ENCODE data around the gene POLD1. TPM values are rescaled to one million over a fixed set of nuclear protein-coding genes. Genes with fewer than 3 reads are reported as not detected.

Gene POLD1
- total RNA-seq, 2 experiments from 2014 or later: 163 to 181 TPM

GRCh38 chr19:50398675-50399367, 14.7 kb downstream of the POLD1 start:
- Mint-ChIP-seq H3K4me3 (no peak overlapping the region), H3K27me3 (ENCODE audit: low read depth) (no peaks in the 10 kb centered on the region), H3K27ac (no peak overlapping the region), H3K4me1 (ENCODE audit: low read depth) (no peaks in the 10 kb centered on the region), H3K36me3 (ENCODE audit: low read depth) (peaks cover 30% of the 10 kb centered on the region), H3K9me3 (ENCODE audit: insufficient read depth) (no peaks in the 10 kb centered on the region)
- DNase-seq (no peak), ATAC-seq (no peak)
- ChIA-PET POLR2A (no interaction called here), CTCF (interaction anchor here (1.8 kb wide), 1 partner anchor 41 kb away, joined by 3 read pairs; no protein-coding TSS in a partner anchor)

GRCh38 chr19:50399368-50399745, 15.2 kb downstream of the POLD1 start:
- ChIA-PET CTCF (interaction anchor here (1.8 kb wide), 1 partner anchor 42 kb away, joined by 3 read pairs; no protein-coding TSS in a partner anchor), POLR2A (no interaction called here)
- Mint-ChIP-seq H3K4me3 (no peak overlapping the region), H3K27me3 (ENCODE audit: low read depth) (no peaks in the 10 kb centered on the region), H3K36me3 (ENCODE audit: low read depth) (peaks cover 30% of the 10 kb centered on the region), H3K27ac (no peak overlapping the region), H3K9me3 (ENCODE audit: insufficient read depth) (no peaks in the 10 kb centered on the region), H3K4me1 (ENCODE audit: low read depth) (no peaks in the 10 kb centered on the region)
- no peak for DNase-seq
- no peak for ATAC-seq

DNA sequence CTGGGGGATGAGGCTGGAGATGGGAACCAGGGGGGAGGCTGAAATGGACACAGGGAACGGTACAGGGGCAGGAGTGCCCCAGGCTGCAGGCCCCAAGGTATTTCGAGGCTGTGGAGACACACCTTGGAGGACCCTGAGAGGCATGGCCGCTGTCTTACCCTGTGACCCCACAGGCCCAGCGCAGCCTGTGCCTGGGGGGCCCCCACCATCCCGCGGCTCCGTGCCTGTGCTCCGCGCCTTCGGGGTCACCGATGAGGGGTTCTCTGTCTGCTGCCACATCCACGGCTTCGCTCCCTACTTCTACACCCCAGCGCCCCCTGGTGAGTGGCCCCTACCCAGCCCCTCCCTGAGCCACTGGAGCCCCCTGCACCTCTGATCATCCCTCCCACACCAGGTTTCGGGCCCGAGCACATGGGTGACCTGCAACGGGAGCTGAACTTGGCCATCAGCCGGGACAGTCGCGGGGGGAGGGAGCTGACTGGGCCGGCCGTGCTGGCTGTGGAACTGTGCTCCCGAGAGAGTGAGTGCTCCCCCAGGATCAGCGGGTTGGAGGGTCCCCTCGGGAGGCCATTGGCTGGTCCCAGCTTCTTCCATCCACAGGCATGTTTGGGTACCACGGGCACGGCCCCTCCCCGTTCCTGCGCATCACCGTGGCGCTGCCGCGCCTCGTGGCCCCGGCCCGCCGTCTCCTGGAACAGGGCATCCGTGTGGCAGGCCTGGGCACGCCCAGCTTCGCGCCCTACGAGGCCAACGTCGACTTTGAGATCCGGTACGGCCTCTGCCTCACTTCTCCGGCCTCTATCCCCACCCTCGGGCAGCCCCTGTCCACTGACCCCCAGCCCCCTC, 17.7 kb downstream of the POLD1 start:
- no peak for ATAC-seq
- CTCF ChIA-PET: no interaction called here
- no peaks in the 10 kb centered on the region for H3K4me1 Mint-ChIP-seq (ENCODE audit: low read depth)
- no peak overlapping the region for H3K27ac Mint-ChIP-seq
- POLR2A ChIA-PET: no interaction called here
- no peaks in the 10 kb centered on the region for H3K27me3 Mint-ChIP-seq (ENCODE audit: low read depth)
- H3K9me3 Mint-ChIP-seq (ENCODE audit: insufficient read depth): no peaks in the 10 kb centered on the region
- no peak for DNase-seq
- peaks cover 34% of the 10 kb centered on the region for H3K36me3 Mint-ChIP-seq (ENCODE audit: low read depth)
- no peak overlapping the region for H3K4me3 Mint-ChIP-seq

DNA sequence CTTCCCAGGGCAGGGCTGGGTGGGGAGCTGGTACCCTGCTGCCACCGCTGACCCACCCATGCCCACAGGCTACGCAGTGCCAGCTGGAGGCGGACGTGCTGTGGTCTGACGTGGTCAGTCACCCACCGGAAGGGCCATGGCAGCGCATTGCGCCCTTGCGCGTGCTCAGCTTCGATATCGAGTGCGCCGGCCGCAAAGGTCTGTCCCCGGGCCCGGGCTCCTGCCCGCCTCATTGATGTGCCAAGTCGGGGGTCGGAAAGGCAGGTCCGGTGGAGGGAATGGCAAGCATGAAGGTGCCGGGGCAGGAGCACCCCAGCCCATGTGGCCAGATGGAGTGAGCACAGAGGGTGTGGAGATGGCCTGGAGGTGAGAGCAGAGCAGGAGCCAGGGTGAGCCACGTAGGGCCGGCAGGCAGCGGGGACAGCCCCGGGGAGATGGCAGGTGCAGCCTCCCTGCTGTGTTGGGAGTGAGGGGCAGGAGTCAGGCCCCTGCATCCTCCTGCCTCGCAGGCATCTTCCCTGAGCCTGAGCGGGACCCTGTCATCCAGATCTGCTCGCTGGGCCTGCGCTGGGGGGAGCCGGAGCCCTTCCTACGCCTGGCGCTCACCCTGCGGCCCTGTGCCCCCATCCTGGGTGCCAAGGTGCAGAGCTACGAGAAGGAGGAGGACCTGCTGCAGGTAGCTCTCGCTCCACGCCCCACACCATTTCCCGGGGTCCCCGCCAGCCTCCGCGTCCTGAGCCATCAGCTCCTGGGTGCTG, 18.6 kb downstream of the POLD1 start:
- H3K27me3 Mint-ChIP-seq (ENCODE audit: low read depth): no peaks in the 10 kb centered on the region
- H3K4me3 Mint-ChIP-seq: no peak overlapping the region
- H3K27ac Mint-ChIP-seq: peak overlapping the region; percentile 33
- H3K4me1 Mint-ChIP-seq (ENCODE audit: low read depth): no peaks in the 10 kb centered on the region
- CTCF ChIA-PET: no interaction called here
- peaks cover 36% of the 10 kb centered on the region for H3K36me3 Mint-ChIP-seq (ENCODE audit: low read depth)
- no peak for DNase-seq
- H3K9me3 Mint-ChIP-seq (ENCODE audit: insufficient read depth): no peaks in the 10 kb centered on the region
- POLR2A ChIA-PET: no interaction called here
- no peak for ATAC-seq

- DNase-seq: no peak
- POLR2A ChIA-PET: no interaction called here
- Mint-ChIP-seq H3K9me3 (ENCODE audit: insufficient read depth) (no peaks in the 10 kb centered on the region), H3K27ac (no peak overlapping the region), H3K4me1 (ENCODE audit: low read depth) (no peaks in the 10 kb centered on the region), H3K36me3 (ENCODE audit: low read depth) (peaks cover 40% of the 10 kb centered on the region), H3K4me3 (no peak overlapping the region), H3K27me3 (ENCODE audit: low read depth) (no peaks in the 10 kb centered on the region)
- ATAC-seq: no peak
- CTCF ChIA-PET: no interaction called here
These were observed 22.1 kb downstream of the POLD1 start for GRCh38 chr19:50406156-50406820.

- no peak for DNase-seq
- Mint-ChIP-seq H3K9me3 (ENCODE audit: insufficient read depth) (no peaks in the 10 kb centered on the region), H3K27ac (no peak overlapping the region), H3K4me1 (ENCODE audit: low read depth) (no peaks in the 10 kb centered on the region), H3K4me3 (no peak overlapping the region), H3K27me3 (ENCODE audit: low read depth) (no peaks in the 10 kb centered on the region), H3K36me3 (ENCODE audit: low read depth) (peaks cover 39% of the 10 kb centered on the region)
- POLR2A ChIA-PET: no interaction called here
- CTCF ChIA-PET: no interaction called here
- ATAC-seq: no peak
These were observed 22.7 kb downstream of the POLD1 start for GRCh38 chr19:50406829-50407228.

DNA sequence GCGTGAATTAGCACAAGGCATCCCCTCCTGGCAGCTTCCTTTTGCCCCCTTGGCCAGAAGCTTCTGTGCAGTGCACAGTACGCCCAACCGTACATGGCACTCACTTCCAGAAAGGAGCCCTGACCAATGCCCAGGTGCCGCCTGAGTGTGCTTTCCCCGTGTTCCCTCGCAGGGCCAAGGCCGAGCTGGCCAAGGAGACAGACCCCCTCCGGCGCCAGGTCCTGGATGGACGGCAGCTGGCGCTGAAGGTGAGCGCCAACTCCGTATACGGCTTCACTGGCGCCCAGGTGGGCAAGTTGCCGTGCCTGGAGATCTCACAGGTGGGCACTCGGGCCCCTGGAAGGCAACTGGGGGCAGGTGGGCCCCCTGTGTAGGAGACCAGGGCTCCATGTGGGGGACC, 25.2 kb downstream of the POLD1 start:
- ChIA-PET POLR2A (no interaction called here), CTCF (no interaction called here)
- Mint-ChIP-seq H3K36me3 (ENCODE audit: low read depth) (peaks cover 36% of the 10 kb centered on the region), H3K4me3 (no peak overlapping the region), H3K27ac (no peak overlapping the region), H3K9me3 (ENCODE audit: insufficient read depth) (no peaks in the 10 kb centered on the region), H3K27me3 (ENCODE audit: low read depth) (no peaks in the 10 kb centered on the region), H3K4me1 (ENCODE audit: low read depth) (no peaks in the 10 kb centered on the region)
- DNase-seq (no peak), ATAC-seq (no peak)

GRCh38 chr19:50410109-50410508, 26.0 kb downstream of the POLD1 start:
- Mint-ChIP-seq H3K27me3 (ENCODE audit: low read depth) (no peaks in the 10 kb centered on the region), H3K36me3 (ENCODE audit: low read depth) (peaks cover 36% of the 10 kb centered on the region), H3K4me3 (no peak overlapping the region), H3K9me3 (ENCODE audit: insufficient read depth) (no peaks in the 10 kb centered on the region), H3K27ac (no peak overlapping the region), H3K4me1 (ENCODE audit: low read depth) (no peaks in the 10 kb centered on the region)
- DNase-seq: no peak
- ChIA-PET CTCF (no interaction called here), POLR2A (no interaction called here)
- ATAC-seq: no peak

DNA sequence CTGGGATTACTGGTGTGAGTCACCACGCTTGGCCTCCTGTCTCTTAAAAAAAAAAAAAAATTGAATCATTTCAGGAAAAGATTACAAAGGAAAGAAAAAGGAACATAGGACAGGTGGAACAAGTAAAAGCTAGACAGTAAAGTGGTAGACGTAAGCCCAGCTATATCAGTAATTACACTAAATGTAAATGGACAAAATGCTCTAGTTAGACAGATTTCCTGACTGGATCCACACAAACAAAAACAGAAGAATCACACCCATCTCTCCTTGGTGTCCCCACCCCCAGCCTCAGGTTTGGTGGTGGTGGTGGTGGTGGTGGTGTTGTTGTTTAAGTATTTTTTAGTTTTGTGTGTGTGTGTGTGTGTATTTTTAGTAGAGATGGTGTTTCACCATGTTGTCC, 28.3 kb downstream of the POLD1 start:
- no peak for ATAC-seq
- H3K9me3 Mint-ChIP-seq (ENCODE audit: insufficient read depth): no peaks in the 10 kb centered on the region
- DNase-seq: no peak
- POLR2A ChIA-PET: interaction anchor here (0.6 to 1.2 kb wide), 2 partner anchors 15 to 28 kb away, joined by 3 to 4 read pairs; partner anchors contain the start of gene POLD1
- no peak overlapping the region for H3K4me3 Mint-ChIP-seq
- peaks cover 25% of the 10 kb centered on the region for H3K36me3 Mint-ChIP-seq (ENCODE audit: low read depth)
- CTCF ChIA-PET: interaction anchor here (0.6 kb wide), 1 partner anchor 72 kb away, joined by 3 read pairs; no protein-coding TSS in a partner anchor
- H3K4me1 Mint-ChIP-seq (ENCODE audit: low read depth): no peaks in the 10 kb centered on the region
- no peaks in the 10 kb centered on the region for H3K27me3 Mint-ChIP-seq (ENCODE audit: low read depth)
- no peak overlapping the region for H3K27ac Mint-ChIP-seq

GRCh38 chr19:50413096-50413495, 28.9 kb downstream of the POLD1 start:
- ChIA-PET CTCF (no interaction called here), POLR2A (interaction anchor here (1.2 kb wide), 1 partner anchor 29 kb away, joined by 3 read pairs; the partner anchor contains the start of gene POLD1)
- Mint-ChIP-seq H3K36me3 (ENCODE audit: low read depth) (peaks cover 25% of the 10 kb centered on the region), H3K4me1 (ENCODE audit: low read depth) (no peaks in the 10 kb centered on the region), H3K4me3 (no peak overlapping the region), H3K27ac (no peak overlapping the region), H3K9me3 (ENCODE audit: insufficient read depth) (no peaks in the 10 kb centered on the region), H3K27me3 (ENCODE audit: low read depth) (no peaks in the 10 kb centered on the region)
- ATAC-seq (no peak), DNase-seq (no peak)

GRCh38 chr19:50413531-50413930, 29.4 kb downstream of the POLD1 start:
- H3K4me1 Mint-ChIP-seq (ENCODE audit: low read depth): no peaks in the 10 kb centered on the region
- POLR2A ChIA-PET: no interaction called here
- CTCF ChIA-PET: no interaction called here
- H3K36me3 Mint-ChIP-seq (ENCODE audit: low read depth): peaks cover 25% of the 10 kb centered on the region
- no peak overlapping the region for H3K4me3 Mint-ChIP-seq
- DNase-seq: no peak
- no peaks in the 10 kb centered on the region for H3K9me3 Mint-ChIP-seq (ENCODE audit: insufficient read depth)
- ATAC-seq: no peak
- no peak overlapping the region for H3K27ac Mint-ChIP-seq
- H3K27me3 Mint-ChIP-seq (ENCODE audit: low read depth): no peaks in the 10 kb centered on the region

Data from activated CD8-positive, alpha-beta T cell treated with anti-CD3 and anti-CD28 coated beads, Interleukin-2, amount 10 ng/mL, durations not matched to agents 7 days and 5 days (primary cell).